GM12878 (cell line): ENCODE data around the gene VEGFD. TPM values are rescaled to one million over a fixed set of nuclear protein-coding genes. Genes with fewer than 3 reads are reported as not detected.

ENCODE experiments used
- ATAC-seq: fragments of 200-7000 bp; cut with Tn5 transposase; 3 replicates; pipeline ENCODE4 v1.9.1; 2020; ENCODE audit warnings: mild to moderate bottlenecking, moderate library complexity
- BruUV-seq: library from RNA; stranded (reverse); fragments of 400-500 nt; replicated peaks from 2 replicates; lab custom pipeline; 2021; lab: Mats Ljungman, UMichigan
- CTCF ChIA-PET: fragments of 300-600 bp; sonication (Branson Sonifier 250); formaldehyde crosslinking; extraction: SDS; loops from one replicate; lab custom pipeline; 2021; ENCODE audit warnings: inconsistent platforms; lab: Yijun Ruan, JAX
- POLR2A ChIA-PET: fragments of 350-600 bp; formaldehyde crosslinking; extraction: SDS; loops from one replicate; lab custom pipeline; 2021; ENCODE audit warnings: inconsistent platforms; lab: Charles Lee
- RAD21 ChIA-PET: fragments of 300-600 bp; sonication (Branson Sonifier 250); formaldehyde crosslinking; loops from one replicate; lab custom pipeline; 2023; ENCODE audit warnings: antibody characterized with exemption; ENCODE audit not compliant: unreplicated experiment; lab: Charles Lee
- SMC1A ChIA-PET: fragments of 300-600 bp; sonication (Branson Sonifier 250); formaldehyde crosslinking; loops from one replicate; lab custom pipeline; 2023; ENCODE audit not compliant: unreplicated experiment, uncharacterized antibody; lab: Charles Lee
- DNase-seq: peaks from one replicate; pipeline ENCODE4 v3.0.0-alpha.2; 2011; ENCODE audit warnings: low read depth, low spot score
- FAIRE-seq: peaks from 3 replicates; lab custom pipeline; 2011; peaks lifted over from hg19 to GRCh38; lab: Jason Lieb, UNC
- H2AFZ ChIP-seq: 2 replicates; pipeline ENCODE4 v1.6.0; 2011; ENCODE audit warnings: low read depth, low read length, control low read depth; ENCODE audit not compliant: control insufficient read depth
- H3K27ac ChIP-seq: 2 replicates; pipeline ENCODE4 v1.5.1; 2011; ENCODE audit warnings: control low read depth; ENCODE audit not compliant: control insufficient read depth, insufficient read depth
- H3K27me3 ChIP-seq, 2 experiments: replicated peaks in 1 of 2; 2 replicates each; pipeline versions ENCODE4 v1.6.0 to v1.6.1; 2011; ENCODE audit warnings: low read length in 1 of 2; ENCODE audit not compliant: control insufficient read depth in 2 of 2, insufficient read depth in 2 of 2
- H3K36me3 ChIP-seq, 2 experiments: 2 replicates each; pipeline ENCODE4 v1.5.1; 2011; ENCODE audit warnings: low read length in 1 of 2; ENCODE audit not compliant: control insufficient read depth in 2 of 2, insufficient read depth in 2 of 2
- H3K4me1 ChIP-seq: 2 replicates; pipeline ENCODE4 v1.6.1; 2011; ENCODE audit warnings: mild to moderate bottlenecking, low read length, moderate library complexity, mixed read lengths; ENCODE audit not compliant: control insufficient read depth, insufficient read depth
- H3K4me2 ChIP-seq: 2 replicates; pipeline ENCODE4 v1.6.0; 2011; ENCODE audit warnings: control low read depth; ENCODE audit not compliant: control insufficient read depth, insufficient read depth
- H3K4me3 ChIP-seq: fragments of 200-600 bp; sonication (generic); 2 replicates; pipeline ENCODE4 v1.5.1; 2016
- H3K79me2 ChIP-seq: 2 replicates; pipeline ENCODE4 v1.6.0; 2011; ENCODE audit warnings: low read length; ENCODE audit not compliant: control insufficient read depth, insufficient read depth
- H3K9ac ChIP-seq: 2 replicates; pipeline ENCODE4 v1.8.0; 2011; ENCODE audit warnings: low read length, control low read depth, mixed read lengths; ENCODE audit not compliant: control insufficient read depth, insufficient read depth
- H3K9me3 ChIP-seq: replicated peaks from 3 replicates; pipeline ENCODE4 v1.5.1; 2011; ENCODE audit warnings: mild to moderate bottlenecking, low read length; ENCODE audit not compliant: control insufficient read depth, insufficient read depth
- H4K20me1 ChIP-seq: 2 replicates; pipeline ENCODE4 v1.6.0; 2011; ENCODE audit not compliant: control insufficient read depth, insufficient read depth
- CREM ChIP-seq: IDR thresholded peaks from 2 replicates; pipeline ENCODE4 v1.6.1; 2014; ENCODE audit warnings: antibody characterized with exemption, low read depth
- CTCF ChIP-seq, 3 experiments: IDR thresholded peaks in 2 of 3; conservative IDR thresholded peaks in 1 of 3; 2 replicates each; pipeline ENCODE4 v1.5.1; 2011; ENCODE audit warnings: low read depth in 3 of 3, low read length in 3 of 3, mild to moderate bottlenecking in 3 of 3, control low read depth in 2 of 3, moderate library complexity in 2 of 3, inconsistent platforms in 1 of 3, mixed read lengths in 1 of 3; ENCODE audit not compliant: control insufficient read depth in 2 of 3, insufficient read depth in 1 of 3; ENCODE audit errors: extremely low read depth in 1 of 3
- JUNB ChIP-seq: IDR thresholded peaks from 2 replicates; pipeline ENCODE4 v1.6.1; 2016; ENCODE audit warnings: antibody characterized with exemption, mild to moderate bottlenecking
- NR2C1 ChIP-seq: fragments of 450-650 bp; IDR thresholded peaks from 2 replicates; pipeline ENCODE4 v1.6.1; 2017; ENCODE audit warnings: antibody characterized with exemption, mild to moderate bottlenecking, moderate library complexity
- RAD21 ChIP-seq: IDR thresholded peaks from 2 replicates; pipeline ENCODE4 v1.6.1; 2011; ENCODE audit warnings: mild to moderate bottlenecking, low read depth, low read length, moderate library complexity; ENCODE audit not compliant: insufficient read depth
- SMC3 ChIP-seq: IDR thresholded peaks from 2 replicates; pipeline ENCODE4 v1.6.1; 2011; ENCODE audit warnings: low read length, improper control_type of control experiment, borderline replicate concordance
- WGBS: methylation state at CpG from one replicate; pipeline ENCODE4 v1.1.6; 2016; ENCODE audit warnings: low lambda C conversion rate; ENCODE audit not compliant: insufficient replicate concordance, insufficient coverage; ENCODE audit errors: missing lambda C conversion rate; 5-methylcytosine and 5-hydroxymethylcytosine counted together
- in situ Hi-C: fragments of 300-500 bp; cut with MboI; formaldehyde crosslinking; loops from 9 replicates; pipeline ENCODE4 v1.14.3; 2018; ENCODE audit warnings: mixed read lengths
- intact Hi-C: fragments of 100-400 bp; cut with micrococcal nuclease; formaldehyde crosslinking; loops from one replicate; pipeline ENCODE4 v1.14.2; 2022; ENCODE audit not compliant: unreplicated experiment
- polyA plus RNA-seq, 11 experiments: library from polyadenylated mRNA; depleted of rRNA in 4 of 11; unstranded in 6 of 11; stranded (reverse) in 5 of 11; fragments of >200 nt; fragmentation: Nextera tagmentation in 4 of 11; fragmentation: Illumina TruSeq in 1 of 11; extraction: Ambion mirVana in 4 of 11; extraction: Trizol in 1 of 11; gene quantifications; 1 replicate in 1 of 11; 2 replicates in 10 of 11; pipeline versions ENCODE4 v1.2.1 to v1.2.3, GENCODE V29; 2011 to 2016; ENCODE audit warnings: inconsistent platforms in 2 of 11, missing spikeins in 2 of 11, low read depth in 1 of 11
- total RNA-seq, 4 experiments: library from RNA; depleted of rRNA in 3 of 4; stranded (reverse); fragments of >200 nt in 3 of 4; fragmentation: Illumina TruSeq in 1 of 4; extraction: Trizol in 1 of 4; gene quantifications; 2 replicates each; pipeline versions ENCODE4 v1.2.1 to v1.2.3, GENCODE V29; 2013 to 2021

Gene VEGFD
- total and polyA plus RNA-seq, 10 of the 15 experiments (the other 5 are each of a cell fraction or from before 2014, with no cell fraction given) = 0.15 TPM; not detected in 9

- TF ChIP-seq CREM = no peak
- no peak for TF ChIP-seq JUNB
These were observed 33.8 kb downstream of the VEGFD start (continued) for GRCh38 chrX:15350329-15350996.

GRCh38 chrX:15349046-15349445 lies 35.2 kb downstream of the VEGFD start:
- Histone ChIP-seq H3K27ac (no peak overlapping the region), H3K4me3 (no peak overlapping the region), H4K20me1 (no peaks in the 10 kb centered on the region; the same call in 1 of the 2 replicates), H3K9me3 (no peaks in the 10 kb centered on the region), H3K36me3 (no peaks in the 10 kb centered on the region), H3K27me3 (no peaks in the 10 kb centered on the region), H2AFZ (no peak overlapping the region), H3K4me1 (no peaks in the 10 kb centered on the region), H3K4me2 (no peak overlapping the region), H3K79me2 (no peaks in the 10 kb centered on the region), H3K9ac (no peak overlapping the region)
- ATAC-seq (peak; percentile 93), DNase-seq (no peak), FAIRE-seq (peak; percentile 81)
- WGBS = 5% methylated on average over 2 of the region's 2 CpGs
- SMC1A ChIA-PET = interaction anchor here (0.7 to 4.6 kb wide), 14 partner anchors 10 to 434 kb away, joined by 3 to 62 read pairs (median 5); no protein-coding TSS in a partner anchor
- CTCF ChIA-PET = interaction anchor here (0.6 to 10.8 kb wide), 36 partner anchors 9 to 1095 kb away, joined by 3 to 200 read pairs (median 4); partner anchors contain the start of gene BMX
- RAD21 ChIA-PET = interaction anchor here (0.7 to 5.9 kb wide), 5 partner anchors 49 to 300 kb away, joined by 3 to 71 read pairs (median 3); no protein-coding TSS in a partner anchor
- POLR2A ChIA-PET = no interaction called here
- in situ Hi-C loops = loop anchor here (5.0 kb wide), 2 partner anchors 118 to 218 kb away; no protein-coding TSS in a partner anchor
- no TSS peak for BruUV-seq
- TF ChIP-seq CTCF (IDR thresholded peaks at IDR 0.05 in 2 of 3, conservative IDR thresholded peaks at IDR 0.05 in 1 of 3; ENCODE audit: control insufficient read depth in 2 of 3, extremely low read depth in 1 of 3, insufficient read depth in 1 of 3, low read depth in 3 of 3, low read length in 3 of 3) (peak; percentile 40 to 61 (median 43); a peak in 5 of 6 replicates), SMC3 (peak; percentile 63; the same call in 1 of the 2 replicates), RAD21 (peak; percentile 78), NR2C1 (no peak)
- intact Hi-C loops = loop anchor here (1.0 to 10.0 kb wide), 3 partner anchors 119 to 306 kb away; no protein-coding TSS in a partner anchor
